ENCODE data around the gene NEBL. TPM values are rescaled to one million over a fixed set of nuclear protein-coding genes. Genes with fewer than 3 reads are reported as not detected.

Gene NEBL
- total RNA-seq, 2 experiments from 2014 or later, result 0.07 to 0.34 TPM

DNA sequence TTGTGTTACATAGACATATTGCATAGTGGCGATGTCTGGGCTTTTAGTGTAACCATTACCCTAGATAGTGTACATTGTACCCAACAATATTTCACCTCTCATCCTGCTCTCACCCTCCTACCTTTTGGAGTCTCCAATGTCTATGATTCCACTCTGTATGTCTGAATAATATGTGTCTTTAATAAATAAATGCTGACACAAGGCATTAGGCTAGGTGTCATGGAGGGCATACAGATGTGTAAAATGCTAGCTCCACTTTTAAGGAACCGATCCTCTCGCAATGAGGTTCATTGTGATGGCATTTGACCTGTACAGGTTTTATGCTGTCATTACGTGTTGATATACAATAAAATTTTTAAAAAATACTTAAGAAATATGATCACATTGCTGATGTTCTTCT lies 74.3 kb downstream of the NEBL start:
- Mint-ChIP-seq H3K4me3 (no peak overlapping the region), H3K36me3 (ENCODE audit: low read depth) (no peaks in the 10 kb centered on the region), H3K9me3 (peaks cover 1% of the 10 kb centered on the region), H3K27ac (no peak overlapping the region), H3K27me3 (no peaks in the 10 kb centered on the region), H3K4me1 (ENCODE audit: low read depth) (no peaks in the 10 kb centered on the region)
- POLR2A ChIA-PET, result no interaction called here
- intact Hi-C loops (cut with micrococcal nuclease), result no loop called here
- TF ChIP-seq, protein P1, sequence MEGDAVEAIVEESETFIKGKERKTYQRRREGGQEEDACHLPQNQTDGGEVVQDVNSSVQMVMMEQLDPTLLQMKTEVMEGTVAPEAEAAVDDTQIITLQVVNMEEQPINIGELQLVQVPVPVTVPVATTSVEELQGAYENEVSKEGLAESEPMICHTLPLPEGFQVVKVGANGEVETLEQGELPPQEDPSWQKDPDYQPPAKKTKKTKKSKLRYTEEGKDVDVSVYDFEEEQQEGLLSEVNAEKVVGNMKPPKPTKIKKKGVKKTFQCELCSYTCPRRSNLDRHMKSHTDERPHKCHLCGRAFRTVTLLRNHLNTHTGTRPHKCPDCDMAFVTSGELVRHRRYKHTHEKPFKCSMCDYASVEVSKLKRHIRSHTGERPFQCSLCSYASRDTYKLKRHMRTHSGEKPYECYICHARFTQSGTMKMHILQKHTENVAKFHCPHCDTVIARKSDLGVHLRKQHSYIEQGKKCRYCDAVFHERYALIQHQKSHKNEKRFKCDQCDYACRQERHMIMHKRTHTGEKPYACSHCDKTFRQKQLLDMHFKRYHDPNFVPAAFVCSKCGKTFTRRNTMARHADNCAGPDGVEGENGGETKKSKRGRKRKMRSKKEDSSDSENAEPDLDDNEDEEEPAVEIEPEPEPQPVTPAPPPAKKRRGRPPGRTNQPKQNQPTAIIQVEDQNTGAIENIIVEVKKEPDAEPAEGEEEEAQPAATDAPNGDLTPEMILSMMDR (IDR thresholded peaks at IDR 0.05), result no peak
- ATAC-seq (no peak), DNase-seq (no peak)
- CTCF ChIA-PET, result no interaction called here

DNA sequence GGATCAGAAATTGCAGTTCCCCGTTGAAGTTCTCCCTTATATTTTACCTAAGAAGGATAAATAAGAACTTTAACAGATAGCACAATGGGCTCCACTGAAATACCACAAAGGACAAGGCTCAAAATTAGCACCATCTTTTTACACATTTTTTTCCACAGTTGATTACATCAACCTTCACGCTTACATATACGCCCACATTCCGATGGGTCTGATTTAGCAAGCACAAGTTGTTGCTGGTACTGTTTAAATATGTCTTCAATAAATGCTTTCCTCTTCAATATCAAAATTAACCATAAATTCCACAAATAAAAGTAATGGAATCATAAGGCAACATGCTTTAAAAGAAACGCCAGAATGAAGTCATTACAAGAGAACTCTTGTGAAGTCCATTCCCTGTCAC lies 79.5 kb downstream of the NEBL start:
- no peak for DNase-seq
- intact Hi-C loops (cut with micrococcal nuclease), result no loop called here
- Mint-ChIP-seq H3K27ac (no peak overlapping the region), H3K9me3 (peaks cover 1% of the 10 kb centered on the region), H3K4me1 (ENCODE audit: low read depth) (no peaks in the 10 kb centered on the region), H3K27me3 (no peaks in the 10 kb centered on the region), H3K4me3 (no peak overlapping the region), H3K36me3 (ENCODE audit: low read depth) (no peaks in the 10 kb centered on the region)
- ChIA-PET CTCF (no interaction called here), POLR2A (no interaction called here)
- ATAC-seq, result no peak
- TF ChIP-seq, protein P1 (IDR thresholded peaks at IDR 0.05), result no peak

GRCh38 chr10:20817116-20817515 lies 80.0 kb downstream of the NEBL start:
- POLR2A ChIA-PET, result no interaction called here
- no peaks in the 10 kb centered on the region for H3K36me3 Mint-ChIP-seq (ENCODE audit: low read depth)
- H3K9me3 Mint-ChIP-seq, result peaks cover 1% of the 10 kb centered on the region
- H3K27me3 Mint-ChIP-seq, result no peaks in the 10 kb centered on the region
- H3K4me1 Mint-ChIP-seq (ENCODE audit: low read depth), result no peaks in the 10 kb centered on the region
- no peak overlapping the region for H3K4me3 Mint-ChIP-seq
- intact Hi-C loops (cut with micrococcal nuclease), result no loop called here
- TF ChIP-seq, protein P1 (IDR thresholded peaks at IDR 0.05), result no peak
- H3K27ac Mint-ChIP-seq, result no peak overlapping the region
- ATAC-seq (no peak), DNase-seq (no peak)
- CTCF ChIA-PET, result no interaction called here

- H3K9me3 Mint-ChIP-seq, result peaks cover 1% of the 10 kb centered on the region
- ATAC-seq (no peak), DNase-seq (no peak)
- H3K27ac Mint-ChIP-seq, result no peak overlapping the region
- ChIA-PET CTCF (no interaction called here), POLR2A (no interaction called here)
- no peaks in the 10 kb centered on the region for H3K36me3 Mint-ChIP-seq (ENCODE audit: low read depth)
- H3K4me3 Mint-ChIP-seq, result no peak overlapping the region
- TF ChIP-seq, protein P1 (IDR thresholded peaks at IDR 0.05), result no peak
- intact Hi-C loops (cut with micrococcal nuclease), result no loop called here
- no peaks in the 10 kb centered on the region for H3K4me1 Mint-ChIP-seq (ENCODE audit: low read depth)
- H3K27me3 Mint-ChIP-seq, result no peaks in the 10 kb centered on the region
These were observed 83.0 kb downstream of the NEBL start for GRCh38 chr10:20814116-20814515.

- Mint-ChIP-seq H3K27ac (no peak overlapping the region), H3K4me3 (no peak overlapping the region), H3K4me1 (ENCODE audit: low read depth) (no peaks in the 10 kb centered on the region), H3K36me3 (ENCODE audit: low read depth) (no peaks in the 10 kb centered on the region), H3K9me3 (no peaks in the 10 kb centered on the region), H3K27me3 (no peaks in the 10 kb centered on the region)
- intact Hi-C loops (cut with micrococcal nuclease), result no loop called here
- DNase-seq, result no peak
- TF ChIP-seq, protein P1 (IDR thresholded peaks at IDR 0.05), result no peak
- ChIA-PET POLR2A (no interaction called here), CTCF (interaction anchor here (0.7 kb wide), 1 partner anchor 28 kb away, joined by 3 read pairs; no protein-coding TSS in a partner anchor)
- ATAC-seq, result no peak
These were observed 86.0 kb downstream of the NEBL start for GRCh38 chr10:20811131-20811530.
